Measurements from ENCODE around the gene MTFR1L.

Gene MTFR1L

DNA sequence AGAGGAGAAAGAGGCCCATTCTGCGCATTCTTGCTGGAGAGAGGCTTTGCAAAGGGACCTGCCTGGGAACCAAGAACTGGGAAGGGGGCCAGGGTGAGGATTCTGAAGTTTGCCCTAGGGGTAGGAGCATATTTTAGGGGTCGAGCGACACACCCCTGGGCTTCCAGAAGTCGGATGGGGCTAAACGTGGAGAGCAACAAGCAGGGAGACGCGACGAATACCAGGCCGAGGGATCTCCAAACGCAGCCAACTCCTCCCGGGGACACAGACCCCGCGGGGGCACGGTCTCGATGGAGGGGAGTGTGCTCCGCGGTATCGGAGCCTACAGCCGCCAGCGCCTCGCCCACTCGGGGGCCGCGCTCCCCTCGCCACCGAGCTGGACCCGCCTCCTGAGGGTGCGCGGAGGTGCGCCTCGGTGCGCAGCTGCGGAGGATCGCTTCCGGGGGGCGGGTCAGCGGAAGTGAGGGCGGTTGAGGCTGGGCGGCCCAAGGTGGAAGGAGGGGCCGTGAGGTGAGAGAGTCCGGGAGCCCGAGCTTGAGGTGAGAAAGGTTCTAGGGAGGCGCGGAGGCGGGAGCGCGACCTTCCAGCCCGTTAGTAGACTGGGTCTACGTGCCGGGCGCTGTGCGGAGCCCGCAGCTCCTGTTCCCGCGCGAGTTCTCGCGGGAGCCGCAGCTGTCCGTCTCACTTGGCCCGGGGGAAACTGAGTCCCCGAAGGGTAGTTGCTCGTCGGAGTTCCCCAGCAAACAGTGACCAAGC is at the start of gene MTFR1L:
TSS of gene MTFR1L (plus strand) at position 464 of the 756 bp plus-strand sequence. CDS start 3,151 bp downstream, outside the sequence.
- DNase-seq, result peak; percentile 95

GRCh38 chr1:25770541-25771220 is 49.1 kb upstream of the MTFR1L start:
- DNase-seq, result no peak

DNA sequence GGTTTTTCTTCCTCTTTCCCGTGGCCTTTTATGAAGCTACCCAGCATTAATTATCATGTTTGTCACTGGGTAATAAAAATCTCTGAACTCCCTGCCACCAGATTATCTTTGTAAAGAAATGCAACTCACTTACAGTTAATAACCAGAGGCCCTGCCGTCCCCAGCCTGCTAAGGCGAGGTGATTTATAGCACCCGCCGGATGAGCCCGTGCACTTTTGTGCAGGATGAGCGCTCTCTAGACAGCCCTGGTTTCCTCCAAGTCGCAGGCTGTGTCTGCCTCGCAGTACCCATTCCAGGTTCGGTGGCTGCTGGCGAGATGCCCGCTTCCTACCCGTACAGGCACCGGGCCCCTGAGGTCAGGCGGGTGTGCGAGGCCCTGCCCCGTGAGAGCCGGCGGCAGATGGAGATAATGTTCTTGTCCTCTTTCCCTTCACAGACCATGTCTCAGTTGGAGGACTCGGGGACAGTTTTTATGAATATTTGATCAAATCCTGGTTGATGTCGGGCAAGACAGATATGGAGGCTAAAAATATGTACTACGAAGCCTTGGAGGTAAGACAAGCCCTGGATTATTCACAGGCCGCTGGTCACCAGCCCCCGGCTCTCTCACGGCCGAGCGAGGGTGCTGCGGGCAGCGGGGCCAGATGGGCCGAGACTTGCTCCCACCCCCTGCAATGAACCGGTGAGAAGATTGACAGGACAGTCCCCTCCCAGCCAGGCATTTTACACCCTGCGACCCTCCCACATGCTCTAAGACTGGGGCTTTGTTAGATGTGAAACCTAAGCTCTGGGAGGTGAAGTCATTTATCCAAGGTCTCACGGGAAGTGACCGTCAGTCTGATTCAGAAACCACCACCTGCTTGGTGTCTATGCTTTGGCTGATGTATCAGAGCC is 48.3 kb upstream of the MTFR1L start:
- DNase-seq, result no peak

- no peak for DNase-seq
Observed at GRCh38 chr1:25772164-25772563, 47.6 kb upstream of the MTFR1L start.

GRCh38 chr1:25772692-25773245 is 47.0 kb upstream of the MTFR1L start:
- no peak for DNase-seq

DNA sequence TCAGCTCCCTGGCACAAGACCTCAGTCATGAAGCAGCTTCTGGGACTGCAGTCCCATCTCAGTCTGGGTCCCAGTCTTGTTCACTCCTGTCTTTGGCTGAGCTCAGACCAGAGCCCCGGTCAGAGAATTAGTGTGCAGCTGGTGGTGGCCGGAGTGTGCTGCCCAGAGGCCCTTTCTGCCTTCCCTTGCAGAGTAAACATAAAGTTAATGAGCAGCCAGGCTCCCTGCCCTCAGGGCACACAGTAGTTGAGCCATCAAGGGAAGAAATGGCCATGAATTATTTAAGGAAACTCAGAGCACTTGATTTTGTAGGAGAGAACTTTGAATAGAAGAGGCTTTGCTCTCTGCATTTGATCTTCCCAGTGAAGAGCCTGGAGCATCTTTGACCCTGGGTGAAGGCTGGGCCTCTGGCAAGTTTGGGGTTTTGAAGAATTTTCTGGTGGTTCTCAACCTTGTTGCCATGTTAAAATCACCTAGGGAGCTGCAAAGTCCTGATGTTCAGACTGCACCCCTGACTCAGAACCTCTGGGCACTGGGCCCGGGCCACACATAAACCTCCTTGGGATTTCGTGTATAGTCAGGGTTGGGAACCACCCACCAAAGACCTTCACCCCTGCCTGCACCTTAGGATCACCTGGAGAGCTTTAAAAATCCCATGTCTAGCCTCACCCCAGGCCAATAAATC is 46.2 kb upstream of the MTFR1L start:
- no peak for DNase-seq

GRCh38 chr1:25774206-25774803 is 45.4 kb upstream of the MTFR1L start:
- DNase-seq, result no peak

DNA sequence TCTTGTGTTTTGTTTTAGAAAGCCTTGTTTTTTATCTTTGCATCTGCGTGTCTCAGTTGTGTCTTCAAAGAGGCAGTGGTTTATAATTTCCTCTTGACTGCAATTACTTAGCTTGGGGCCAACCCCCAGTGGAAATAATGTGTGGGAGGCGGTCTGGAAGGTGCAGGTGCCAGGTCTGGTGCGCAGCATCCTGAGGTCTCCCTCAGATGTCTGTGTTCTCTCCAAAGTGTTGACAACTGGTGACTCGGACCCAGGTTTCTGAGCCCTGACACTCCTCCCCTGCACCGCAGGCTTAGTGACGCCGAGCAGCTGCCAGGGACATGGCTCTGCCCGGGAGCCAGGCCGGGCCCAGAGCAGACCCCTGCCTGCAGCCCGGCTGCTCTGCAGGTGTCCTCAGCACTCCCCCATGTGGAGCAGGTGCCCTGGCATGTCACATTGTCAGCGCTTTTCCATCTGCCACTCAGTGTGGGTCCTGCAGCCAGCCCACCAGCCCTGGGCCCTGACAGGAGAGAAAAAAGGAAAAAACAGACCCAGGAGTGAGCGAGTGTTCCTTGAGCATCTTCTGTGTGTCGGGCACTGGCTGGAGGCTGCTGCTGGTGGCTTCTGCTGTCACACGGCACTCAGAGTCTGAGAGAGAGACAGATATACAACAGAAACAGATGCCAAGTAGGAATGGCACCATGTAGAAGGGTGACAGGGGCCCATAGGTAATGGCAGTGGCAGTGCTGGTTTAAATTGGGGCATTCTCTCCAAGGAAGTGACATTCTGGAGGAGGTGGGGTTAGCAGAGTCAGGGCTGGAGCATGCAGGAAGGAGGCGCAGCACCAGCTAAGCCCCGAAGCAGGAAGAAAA is 44.6 kb upstream of the MTFR1L start:
- DNase-seq, result peak; percentile 83

- no peak for DNase-seq
Observed at GRCh38 chr1:25779388-25779787, 40.4 kb upstream of the MTFR1L start.

GRCh38 chr1:25779894-25780293 is 39.9 kb upstream of the MTFR1L start:
- DNase-seq, result no peak

DNA sequence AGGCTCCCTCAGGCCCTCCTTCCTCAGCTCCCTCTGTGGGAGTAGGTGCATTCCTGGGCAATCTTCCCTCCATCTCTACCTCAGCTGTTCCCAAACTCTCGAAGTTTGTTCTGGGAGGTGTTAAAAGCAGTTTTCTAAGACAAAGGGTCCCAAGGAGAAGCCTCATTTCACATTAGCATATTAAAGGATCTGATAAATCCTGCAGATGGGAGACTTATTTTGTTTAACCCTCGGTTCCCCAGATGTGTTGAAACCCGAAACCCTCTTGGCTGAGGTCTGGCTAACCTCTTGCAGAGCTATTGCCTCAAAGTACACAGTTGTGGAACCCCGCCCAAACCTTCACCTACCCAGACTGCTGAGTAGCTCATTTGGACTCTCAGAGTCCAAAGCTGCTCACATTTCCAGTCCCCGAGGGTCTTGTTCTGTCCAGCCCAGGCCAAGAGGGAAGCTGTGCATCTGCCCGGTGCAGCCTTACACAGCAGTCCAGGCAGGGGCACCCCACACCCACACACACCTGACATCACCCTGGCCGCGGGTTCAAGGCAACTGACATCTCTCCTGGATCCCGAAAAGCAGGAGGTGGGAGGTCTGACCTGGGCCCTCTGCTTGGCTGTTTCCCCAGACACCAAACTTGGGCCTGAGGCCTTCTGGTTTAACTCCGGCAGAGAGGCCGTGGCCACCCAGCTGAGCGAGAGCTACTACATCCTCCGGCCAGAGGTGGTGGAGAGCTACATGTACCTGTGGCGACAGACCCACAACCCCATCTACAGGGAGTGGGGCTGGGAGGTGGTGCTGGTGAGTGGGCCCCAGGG is 39.2 kb upstream of the MTFR1L start:
- DNase-seq, result no peak

DNA sequence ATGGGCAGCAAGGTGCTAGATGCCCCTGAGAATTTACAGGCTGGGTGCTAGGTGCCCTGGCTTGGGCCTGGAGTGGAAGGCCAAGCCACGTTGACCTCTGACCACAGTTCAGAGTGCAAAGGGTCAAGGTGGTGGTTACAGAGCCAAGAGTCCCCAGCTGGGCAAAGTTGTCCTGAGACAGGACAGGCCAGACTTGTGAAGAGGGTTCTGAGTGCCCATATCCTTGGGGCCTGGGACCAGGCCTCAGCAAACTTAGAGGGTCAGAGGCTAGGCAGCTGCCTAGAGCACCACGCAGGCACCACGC is 38.7 kb upstream of the MTFR1L start:
- no peak for DNase-seq

DNA sequence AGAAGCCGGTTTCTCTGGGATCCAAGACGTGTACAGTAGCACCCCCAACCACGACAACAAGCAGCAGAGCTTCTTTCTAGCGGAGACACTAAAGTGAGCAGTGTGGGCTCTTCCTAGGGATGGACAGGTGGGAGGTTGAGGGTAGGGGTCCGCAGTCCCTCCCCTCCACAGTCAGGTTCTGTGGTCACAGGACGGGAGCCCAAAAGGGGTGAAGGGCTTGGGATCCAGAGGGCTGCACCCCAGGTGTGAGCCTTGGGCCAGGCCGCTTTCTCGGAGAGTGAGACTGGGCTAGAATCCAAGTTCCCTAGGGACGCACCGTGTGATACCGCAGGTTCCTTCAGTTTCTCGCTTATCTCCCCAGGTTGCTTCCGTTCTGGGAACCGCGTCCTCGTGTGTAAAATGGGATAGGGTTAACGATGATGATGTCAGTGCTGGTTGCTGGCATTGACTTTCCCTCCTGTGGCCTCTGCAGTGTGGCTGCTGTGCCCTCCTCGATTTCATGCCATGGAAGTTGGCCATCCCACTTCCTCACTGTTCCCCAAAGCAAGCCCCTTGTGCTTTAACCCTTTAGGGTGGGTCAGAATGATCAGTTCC is 37.0 kb upstream of the MTFR1L start:
- DNase-seq, result no peak

- DNase-seq, result no peak
Observed at GRCh38 chr1:25784575-25785051, 35.1 kb upstream of the MTFR1L start.

DNA sequence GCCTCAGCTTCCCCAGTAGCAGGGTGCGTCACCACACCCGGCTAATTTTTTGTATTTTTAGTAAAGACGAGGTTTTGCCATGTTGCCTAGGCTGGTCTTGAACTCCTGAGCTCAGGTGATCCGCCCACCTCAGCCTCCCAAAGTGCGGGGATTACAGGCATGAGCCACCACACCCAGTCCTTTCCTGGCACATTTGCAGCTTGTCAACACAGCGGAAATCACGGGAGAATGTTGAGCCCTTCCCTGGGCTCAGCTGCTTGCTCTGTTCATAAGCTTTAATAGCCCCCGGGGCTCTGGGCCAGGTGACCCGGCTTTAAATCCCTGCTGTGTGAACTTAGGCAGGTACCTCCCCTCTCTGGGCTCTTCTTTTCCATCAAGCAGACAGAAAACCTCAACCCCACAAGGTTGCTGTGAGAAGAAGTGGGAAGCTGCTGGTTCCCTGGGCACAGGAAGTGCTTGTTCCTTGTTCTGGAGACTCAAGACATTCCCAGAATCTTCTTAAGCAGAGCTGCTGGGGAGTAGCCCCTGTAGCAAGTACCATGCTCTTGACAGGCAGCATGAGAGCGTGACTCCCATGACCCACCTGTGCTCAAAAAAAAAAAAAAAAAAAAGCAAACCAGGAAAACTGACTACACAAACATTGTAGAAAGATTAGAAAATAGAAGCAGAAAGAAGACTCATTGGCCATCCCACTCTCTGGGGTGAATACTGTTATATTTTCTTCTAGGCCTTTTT is 34.3 kb upstream of the MTFR1L start:
- DNase-seq, result no peak

DNA sequence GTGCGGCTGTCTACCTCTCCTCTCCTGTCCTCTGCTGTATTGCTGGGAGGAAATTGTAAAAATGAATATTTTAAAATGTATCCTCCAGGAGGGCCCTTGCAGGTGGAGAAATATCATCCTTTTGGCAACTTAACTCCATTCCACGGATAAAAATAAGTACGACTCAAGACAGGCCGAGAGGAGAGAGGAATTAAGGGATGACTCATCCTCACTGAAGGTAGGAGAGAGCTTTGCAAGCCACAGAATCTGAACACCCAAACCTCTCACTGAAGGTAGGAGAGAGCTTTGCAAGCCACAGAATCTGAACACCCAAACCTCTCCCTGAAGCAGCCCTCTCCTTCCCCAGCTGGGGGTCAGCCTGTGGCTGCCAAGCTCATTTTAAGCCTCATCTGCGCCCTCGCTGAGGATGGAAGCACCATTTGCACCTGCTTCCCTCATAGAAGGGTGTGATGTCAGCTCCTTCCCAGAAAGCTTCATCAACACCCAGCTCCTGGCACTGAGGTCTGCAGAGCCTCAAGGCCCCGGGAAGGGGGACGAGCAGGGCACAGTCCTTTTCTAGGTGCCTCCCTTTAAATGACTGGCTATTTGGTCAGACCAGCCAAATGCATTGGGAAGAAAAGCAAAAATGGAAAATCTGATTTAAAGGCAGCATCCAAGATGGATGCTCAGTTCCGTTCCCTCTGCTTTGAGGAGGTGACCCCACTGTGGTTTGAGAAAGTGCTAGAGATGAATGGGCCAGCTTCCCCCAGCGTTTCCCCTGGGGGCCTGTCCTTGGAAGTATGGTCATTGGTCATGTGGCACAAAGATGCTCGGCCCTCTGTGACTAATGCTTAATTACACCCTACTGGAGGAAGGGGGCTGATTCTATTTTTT is 32.6 kb upstream of the MTFR1L start:
- no peak for DNase-seq

DNA sequence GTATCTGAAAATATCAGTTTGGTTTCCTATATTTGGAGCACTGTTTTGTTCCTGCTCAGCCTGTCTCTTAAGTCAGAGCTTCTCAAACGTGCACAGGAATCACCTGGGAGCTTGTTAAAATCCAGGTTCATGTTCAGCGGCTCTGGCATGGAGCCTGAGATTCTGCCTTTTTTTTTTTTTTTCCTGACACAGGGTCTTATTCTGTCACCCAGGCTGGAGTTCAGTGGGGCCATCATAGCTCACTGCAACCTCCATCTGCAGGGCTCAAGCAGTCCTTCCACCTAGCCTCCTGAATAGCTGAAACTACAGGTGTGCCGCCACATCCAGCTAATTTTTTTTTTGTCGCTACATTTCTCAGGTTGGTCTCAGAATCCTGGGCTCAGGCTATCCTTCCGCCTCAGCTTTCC is 32.0 kb upstream of the MTFR1L start:
- no peak for DNase-seq

GRCh38 chr1:25790472-25790871 is 29.3 kb upstream of the MTFR1L start:
- no peak for DNase-seq
